GM12864 (cell line): ENCODE measurements around the gene COG7.
"Not testable (repeated sequence)": the region's sequence is repeated elsewhere in the genome, so short reads cannot be mapped to it uniquely, and the experiment has no call there.

Source experiments
- DNase-seq: peaks from one replicate; pipeline ENCODE4 v3.0.0-alpha.2; 2011; ENCODE audit warnings: low read depth
- H3K4me3 ChIP-seq: 2 replicates; pipeline ENCODE4 v1.5.1; 2011; ENCODE audit warnings: mild to moderate bottlenecking, low read depth, low read length, control low read depth
- TF ChIP-seq, protein P1 (sequence below): IDR thresholded peaks from 2 replicates; pipeline ENCODE4 v1.5.1; 2011; ENCODE audit warnings: low read depth, mild to moderate bottlenecking, moderate library complexity, low read length, control low read depth, inconsistent platforms; ENCODE audit errors: missing control alignments

The COG7 gene

DNA sequence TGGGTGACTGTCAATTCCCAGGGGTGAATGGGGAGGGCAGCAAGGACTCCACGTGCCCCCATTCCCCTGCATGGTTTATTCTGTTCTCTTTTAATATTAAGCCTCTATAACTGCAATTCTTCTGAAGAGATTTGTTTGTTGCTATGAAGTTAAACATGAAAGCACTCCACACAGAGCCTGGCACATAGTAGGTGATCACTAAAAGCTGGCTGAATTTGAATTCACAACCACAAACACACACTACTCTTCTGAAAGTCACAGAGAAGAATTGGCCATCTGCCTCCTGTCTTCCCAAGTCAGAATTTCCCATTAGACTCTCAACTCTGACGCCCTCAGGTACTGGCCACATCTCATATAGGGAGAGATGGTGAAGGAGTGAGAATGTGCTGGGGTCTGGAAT lies 55.5 kb downstream of the COG7 start:
- DNase-seq: no peak
- no peak overlapping the region for H3K4me3 ChIP-seq
- TF ChIP-seq, protein P1, sequence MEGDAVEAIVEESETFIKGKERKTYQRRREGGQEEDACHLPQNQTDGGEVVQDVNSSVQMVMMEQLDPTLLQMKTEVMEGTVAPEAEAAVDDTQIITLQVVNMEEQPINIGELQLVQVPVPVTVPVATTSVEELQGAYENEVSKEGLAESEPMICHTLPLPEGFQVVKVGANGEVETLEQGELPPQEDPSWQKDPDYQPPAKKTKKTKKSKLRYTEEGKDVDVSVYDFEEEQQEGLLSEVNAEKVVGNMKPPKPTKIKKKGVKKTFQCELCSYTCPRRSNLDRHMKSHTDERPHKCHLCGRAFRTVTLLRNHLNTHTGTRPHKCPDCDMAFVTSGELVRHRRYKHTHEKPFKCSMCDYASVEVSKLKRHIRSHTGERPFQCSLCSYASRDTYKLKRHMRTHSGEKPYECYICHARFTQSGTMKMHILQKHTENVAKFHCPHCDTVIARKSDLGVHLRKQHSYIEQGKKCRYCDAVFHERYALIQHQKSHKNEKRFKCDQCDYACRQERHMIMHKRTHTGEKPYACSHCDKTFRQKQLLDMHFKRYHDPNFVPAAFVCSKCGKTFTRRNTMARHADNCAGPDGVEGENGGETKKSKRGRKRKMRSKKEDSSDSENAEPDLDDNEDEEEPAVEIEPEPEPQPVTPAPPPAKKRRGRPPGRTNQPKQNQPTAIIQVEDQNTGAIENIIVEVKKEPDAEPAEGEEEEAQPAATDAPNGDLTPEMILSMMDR: no peak

DNA sequence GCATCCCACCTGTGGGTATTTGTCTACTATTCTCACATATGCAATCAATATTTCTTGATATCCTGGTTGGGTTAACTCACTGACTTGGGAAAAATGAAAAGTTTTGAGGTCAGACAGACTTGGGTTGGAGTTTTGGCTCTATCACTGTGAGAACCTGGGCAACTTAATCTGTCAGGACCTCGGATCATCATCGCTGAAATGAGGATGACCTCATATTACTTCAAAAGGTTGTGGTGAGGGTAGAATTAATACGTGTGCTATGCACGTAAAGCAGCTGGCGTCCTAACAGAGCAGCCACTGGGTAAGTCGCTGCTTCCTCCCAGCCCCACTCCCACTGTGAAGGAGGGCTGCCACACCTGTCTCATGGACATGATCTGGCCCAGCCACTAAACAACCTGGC lies 57.3 kb downstream of the COG7 start:
- DNase-seq: no peak
- TF ChIP-seq, protein P1: no peak
- no peak overlapping the region for H3K4me3 ChIP-seq

DNA sequence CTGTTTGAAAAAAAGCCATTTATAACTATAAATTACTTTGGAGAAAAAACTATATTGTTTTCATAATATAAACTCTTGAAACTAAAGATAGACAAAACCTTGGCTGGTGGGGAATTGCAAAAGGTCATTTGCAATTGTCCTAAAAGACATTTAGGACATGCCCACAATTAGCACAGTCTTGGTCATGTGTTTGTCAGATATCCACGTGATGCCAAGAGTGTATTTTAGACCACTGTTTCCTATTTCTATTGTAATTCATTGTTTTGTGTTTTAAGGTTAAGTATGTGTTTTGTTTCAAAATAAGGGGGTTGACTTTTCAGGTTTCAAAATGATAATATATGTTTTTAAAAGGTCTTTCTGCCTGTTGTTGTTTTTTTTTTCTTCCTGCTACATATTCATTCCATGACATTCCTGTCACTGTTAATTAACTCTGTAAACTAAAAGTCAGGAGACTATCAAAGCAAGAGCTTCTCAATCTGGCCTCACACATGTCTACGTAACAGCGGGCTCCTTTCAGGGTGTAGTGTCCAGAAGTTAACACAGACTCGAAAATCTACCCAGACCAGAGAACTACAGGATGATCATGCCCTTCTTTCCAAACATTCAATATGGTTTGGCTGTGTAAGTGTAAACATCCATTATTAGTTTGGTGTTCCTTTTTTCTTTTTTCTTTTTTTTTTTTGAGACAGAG lies 58.7 kb downstream of the COG7 start:
- no peak overlapping the region for H3K4me3 ChIP-seq
- DNase-seq: no peak
- TF ChIP-seq, protein P1: no peak

DNA sequence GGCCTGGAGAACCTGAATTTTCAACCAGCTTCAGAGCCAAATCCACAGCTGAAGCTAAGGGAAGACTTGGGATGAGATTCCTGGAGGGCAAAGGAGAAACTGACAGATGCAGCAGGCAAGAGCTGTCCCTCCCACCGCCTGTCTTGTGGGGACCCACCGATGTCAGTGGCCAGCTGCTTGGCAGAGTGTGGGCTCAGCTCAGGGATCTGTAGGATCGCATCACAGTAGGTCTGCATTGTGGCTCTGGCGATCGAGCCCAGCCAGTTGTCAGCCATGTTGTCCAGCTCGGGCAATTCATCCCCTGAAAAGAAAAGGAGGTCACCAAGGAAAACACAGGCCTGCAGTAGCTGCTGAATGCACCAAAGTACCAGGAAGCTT lies 60.8 kb downstream of the COG7 start:
- no peak for DNase-seq
- TF ChIP-seq, protein P1: no peak
- no peak overlapping the region for H3K4me3 ChIP-seq

DNA sequence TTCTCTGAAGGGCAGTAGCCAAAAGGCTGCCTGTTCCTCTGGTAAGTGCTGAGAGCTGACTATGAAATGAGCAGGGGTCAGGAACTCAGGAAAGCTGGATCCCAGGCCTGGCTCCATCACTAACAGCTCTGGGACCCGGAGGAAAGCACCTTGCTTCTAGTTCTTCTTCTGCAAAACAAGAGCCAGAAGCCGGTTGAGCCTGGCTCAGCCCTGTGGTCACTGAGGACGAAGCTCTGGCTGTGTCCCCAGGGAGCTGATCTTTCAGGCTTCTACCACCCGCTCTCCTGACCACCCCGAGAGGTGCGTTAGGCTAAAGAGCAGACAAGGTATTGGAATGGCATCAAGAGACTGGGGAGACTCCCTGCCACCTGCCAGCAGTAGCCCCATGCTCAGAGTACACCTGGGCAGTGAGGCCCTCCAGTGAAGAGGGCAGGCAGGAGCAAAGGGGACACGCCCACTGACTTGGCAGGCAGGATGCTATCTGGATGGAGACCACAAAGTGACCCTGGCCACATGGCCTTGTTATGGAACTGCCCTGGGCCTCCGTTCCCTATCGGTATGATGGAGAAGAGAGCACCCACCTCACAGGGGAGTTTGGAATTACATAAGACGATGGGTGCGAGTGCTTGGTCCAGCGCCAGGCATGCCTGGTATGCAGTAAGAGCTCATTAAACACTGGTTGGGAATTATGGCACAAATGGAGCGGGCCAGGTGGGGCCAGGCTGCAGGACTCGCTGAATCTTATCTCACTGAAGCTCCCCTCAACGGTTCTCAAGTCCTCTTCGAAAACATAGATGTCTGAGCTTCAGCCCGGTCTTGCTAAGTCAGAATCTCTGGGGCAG lies 61.4 kb downstream of the COG7 start:
- no peak overlapping the region for H3K4me3 ChIP-seq
- DNase-seq: no peak
- TF ChIP-seq, protein P1: no peak

DNA sequence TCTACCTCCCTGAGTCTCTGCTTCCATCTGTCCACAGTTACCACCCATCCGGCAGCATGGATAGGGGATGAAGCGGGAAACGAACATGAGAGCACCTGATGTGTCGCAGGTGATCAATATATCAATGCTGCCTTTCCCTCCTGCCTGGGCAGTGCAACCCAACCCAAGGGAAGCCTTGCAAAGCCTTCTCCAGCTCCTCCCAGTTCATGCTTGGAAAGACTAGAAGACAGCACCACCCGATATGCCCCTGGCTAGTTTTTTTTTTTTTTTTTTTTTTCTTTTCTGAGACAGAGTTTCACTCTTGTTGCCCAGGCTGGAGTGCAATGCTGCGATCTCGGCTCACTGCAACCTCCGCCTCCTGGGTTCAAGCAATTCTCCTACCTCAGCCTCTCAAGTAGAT lies 63.1 kb downstream of the COG7 start:
- not testable (repeated sequence) for DNase-seq, H3K4me3 ChIP-seq

DNA sequence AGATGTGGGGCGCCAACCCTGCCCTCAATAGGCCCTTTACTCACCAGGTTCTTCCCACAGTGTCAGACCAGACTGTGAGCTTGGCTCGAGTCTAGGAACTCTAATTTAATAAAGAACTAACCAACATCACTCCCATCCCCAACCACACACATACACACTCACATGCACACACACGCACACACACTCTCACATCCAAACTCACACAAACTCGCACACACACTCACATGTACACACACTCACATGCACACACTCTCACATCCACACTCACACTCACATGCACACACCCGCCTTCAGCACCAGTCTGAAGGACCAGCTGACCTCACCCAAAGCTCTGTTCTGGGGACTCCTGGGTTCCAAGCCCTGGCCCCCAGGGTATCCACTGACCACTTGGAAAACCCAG lies 63.8 kb downstream of the COG7 start:
- no peak for DNase-seq
- TF ChIP-seq, protein P1: no peak
- no peak overlapping the region for H3K4me3 ChIP-seq
